Measurements from ENCODE around the gene DSG2.
A peak's percentile ranks its signal among the peaks of the same experiment; 100 is the strongest.
"Not testable (repeated sequence)": the region's sequence is repeated elsewhere in the genome, so short reads cannot be mapped to it uniquely, and the experiment has no call there.

The DSG2 gene

DNA sequence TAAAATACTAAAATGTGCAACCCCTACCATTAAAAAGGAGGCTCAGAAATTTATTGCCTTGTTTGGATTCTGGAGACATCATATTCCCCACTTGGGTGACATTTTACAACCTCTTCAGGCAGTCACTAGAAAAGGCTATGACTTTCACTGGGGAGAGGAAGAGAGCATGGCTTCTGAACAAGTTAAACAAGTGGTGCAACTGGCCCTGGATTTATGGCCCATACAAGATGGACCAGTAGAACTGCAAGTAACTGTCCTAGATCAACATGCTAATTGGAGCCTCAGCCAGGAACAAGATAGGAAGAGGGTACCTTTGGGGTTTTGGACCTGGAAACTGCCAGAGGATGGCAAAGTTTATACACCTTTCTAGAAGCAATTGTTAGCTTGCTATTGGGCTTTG lies 4.0 kb upstream of the DSG2 start:
- H3K4me3 ChIP-seq (ENCODE audit: low read depth, low read length), result no peak overlapping the region
- H3K27ac ChIP-seq, result no peak overlapping the region
- no peak for DNase-seq
- no peaks in the 10 kb centered on the region for H3K36me3 ChIP-seq
- TF ChIP-seq, protein P1, sequence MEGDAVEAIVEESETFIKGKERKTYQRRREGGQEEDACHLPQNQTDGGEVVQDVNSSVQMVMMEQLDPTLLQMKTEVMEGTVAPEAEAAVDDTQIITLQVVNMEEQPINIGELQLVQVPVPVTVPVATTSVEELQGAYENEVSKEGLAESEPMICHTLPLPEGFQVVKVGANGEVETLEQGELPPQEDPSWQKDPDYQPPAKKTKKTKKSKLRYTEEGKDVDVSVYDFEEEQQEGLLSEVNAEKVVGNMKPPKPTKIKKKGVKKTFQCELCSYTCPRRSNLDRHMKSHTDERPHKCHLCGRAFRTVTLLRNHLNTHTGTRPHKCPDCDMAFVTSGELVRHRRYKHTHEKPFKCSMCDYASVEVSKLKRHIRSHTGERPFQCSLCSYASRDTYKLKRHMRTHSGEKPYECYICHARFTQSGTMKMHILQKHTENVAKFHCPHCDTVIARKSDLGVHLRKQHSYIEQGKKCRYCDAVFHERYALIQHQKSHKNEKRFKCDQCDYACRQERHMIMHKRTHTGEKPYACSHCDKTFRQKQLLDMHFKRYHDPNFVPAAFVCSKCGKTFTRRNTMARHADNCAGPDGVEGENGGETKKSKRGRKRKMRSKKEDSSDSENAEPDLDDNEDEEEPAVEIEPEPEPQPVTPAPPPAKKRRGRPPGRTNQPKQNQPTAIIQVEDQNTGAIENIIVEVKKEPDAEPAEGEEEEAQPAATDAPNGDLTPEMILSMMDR (IDR thresholded peaks at IDR 0.05; ENCODE audit: low read depth, low read length), result no peak
- no peaks in the 10 kb centered on the region for H3K27me3 ChIP-seq (ENCODE audit: insufficient read depth, low read depth, severe bottlenecking)
- H3K9me3 ChIP-seq (ENCODE audit: severe bottlenecking), result no peaks in the 10 kb centered on the region

DNA sequence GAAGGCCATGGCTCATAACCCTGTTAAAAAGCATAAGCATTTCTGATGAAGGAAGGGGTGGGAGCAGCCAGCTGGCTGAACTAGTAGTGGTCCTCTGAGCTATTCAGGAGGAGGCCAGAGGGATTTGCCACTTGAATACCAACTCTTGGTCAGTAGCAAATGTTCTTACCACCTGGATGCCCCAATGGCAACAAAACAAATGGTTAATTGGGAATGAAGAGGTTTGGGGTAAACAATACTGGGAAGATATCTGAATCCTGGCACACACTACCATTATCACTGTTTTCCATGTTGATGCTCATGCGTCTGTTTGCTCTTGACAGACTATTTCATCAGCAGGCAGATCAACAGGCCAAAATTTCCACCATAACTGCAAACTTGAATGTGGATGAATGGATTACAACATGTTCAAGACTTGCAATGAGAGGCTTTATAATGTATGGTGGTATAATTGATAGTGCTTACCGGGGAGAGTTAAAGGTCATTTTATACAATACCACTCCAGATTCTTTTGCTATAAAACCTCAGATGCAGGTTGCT lies 3.2 kb upstream of the DSG2 start:
- H3K27me3 ChIP-seq (ENCODE audit: insufficient read depth, low read depth, severe bottlenecking); H3K4me3 ChIP-seq (ENCODE audit: low read depth, low read length); H3K9me3 ChIP-seq (ENCODE audit: severe bottlenecking); H3K36me3 ChIP-seq; DNase-seq; H3K27ac ChIP-seq: not testable (repeated sequence)

- peak overlapping the region; percentile 97 for H3K4me3 ChIP-seq (ENCODE audit: low read depth, low read length)
- no peak for DNase-seq
- H3K9me3 ChIP-seq (ENCODE audit: severe bottlenecking), result no peaks in the 10 kb centered on the region
- H3K36me3 ChIP-seq, result no peaks in the 10 kb centered on the region
- peak overlapping the region; percentile 65; the same call in 1 of the 2 replicates for H3K27ac ChIP-seq
- H3K27me3 ChIP-seq (ENCODE audit: insufficient read depth, low read depth, severe bottlenecking), result no peaks in the 10 kb centered on the region
- TF ChIP-seq, protein P1 (IDR thresholded peaks at IDR 0.05; ENCODE audit: low read depth, low read length), result no peak
These were observed 557 bp upstream of the DSG2 start for GRCh38 chr18:31497404-31497835.

- Histone ChIP-seq H3K4me3 (ENCODE audit: low read depth, low read length) (peak overlapping the region; percentile 97), H3K9me3 (ENCODE audit: severe bottlenecking) (no peaks in the 10 kb centered on the region), H3K36me3 (no peaks in the 10 kb centered on the region), H3K27me3 (ENCODE audit: insufficient read depth, low read depth, severe bottlenecking) (no peaks in the 10 kb centered on the region), H3K27ac (peak overlapping the region; percentile 65)
- TF ChIP-seq, protein P1 (IDR thresholded peaks at IDR 0.05; ENCODE audit: low read depth, low read length), result no peak
- DNase-seq, result no peak
These were observed 872 bp downstream of the DSG2 start for GRCh38 chr18:31498574-31499524.

GRCh38 chr18:31500051-31500688 lies 2.2 kb downstream of the DSG2 start:
- H3K4me3 ChIP-seq (ENCODE audit: low read depth, low read length), result no peak overlapping the region
- DNase-seq, result no peak
- H3K27ac ChIP-seq, result no peak overlapping the region
- no peaks in the 10 kb centered on the region for H3K9me3 ChIP-seq (ENCODE audit: severe bottlenecking)
- TF ChIP-seq, protein P1 (IDR thresholded peaks at IDR 0.05; ENCODE audit: low read depth, low read length), result no peak
- no peaks in the 10 kb centered on the region for H3K27me3 ChIP-seq (ENCODE audit: insufficient read depth, low read depth, severe bottlenecking)
- H3K36me3 ChIP-seq, result no peaks in the 10 kb centered on the region

DNA sequence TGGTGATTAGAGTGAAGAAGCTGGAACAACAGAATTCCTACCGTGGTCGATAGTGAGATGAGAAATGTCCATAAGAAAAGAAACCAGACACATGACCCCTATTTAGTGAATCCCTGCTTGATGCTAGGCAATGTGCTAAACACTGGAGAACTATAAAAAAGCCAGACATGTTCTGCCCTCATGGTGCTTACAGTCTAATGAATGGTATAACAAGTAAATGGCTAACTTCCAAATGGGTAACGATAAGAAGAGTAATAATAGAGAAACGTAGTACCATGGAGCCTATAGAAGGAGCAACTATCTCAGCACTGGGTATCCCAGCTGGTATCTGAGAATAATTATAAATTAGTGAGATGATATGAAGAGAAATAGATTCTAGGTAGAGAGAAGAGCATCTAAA lies 5.0 kb downstream of the DSG2 start:
- H3K27me3 ChIP-seq (ENCODE audit: insufficient read depth, low read depth, severe bottlenecking), result no peaks in the 10 kb centered on the region
- no peak overlapping the region for H3K4me3 ChIP-seq (ENCODE audit: low read depth, low read length)
- DNase-seq, result no peak
- no peaks in the 10 kb centered on the region for H3K9me3 ChIP-seq (ENCODE audit: severe bottlenecking)
- H3K36me3 ChIP-seq, result no peaks in the 10 kb centered on the region
- TF ChIP-seq, protein P1 (IDR thresholded peaks at IDR 0.05; ENCODE audit: low read depth, low read length), result no peak
- no peak overlapping the region for H3K27ac ChIP-seq

Data from WERI-Rb-1 (cell line).